ENCODE results near the gene ACOT7.

DNA sequence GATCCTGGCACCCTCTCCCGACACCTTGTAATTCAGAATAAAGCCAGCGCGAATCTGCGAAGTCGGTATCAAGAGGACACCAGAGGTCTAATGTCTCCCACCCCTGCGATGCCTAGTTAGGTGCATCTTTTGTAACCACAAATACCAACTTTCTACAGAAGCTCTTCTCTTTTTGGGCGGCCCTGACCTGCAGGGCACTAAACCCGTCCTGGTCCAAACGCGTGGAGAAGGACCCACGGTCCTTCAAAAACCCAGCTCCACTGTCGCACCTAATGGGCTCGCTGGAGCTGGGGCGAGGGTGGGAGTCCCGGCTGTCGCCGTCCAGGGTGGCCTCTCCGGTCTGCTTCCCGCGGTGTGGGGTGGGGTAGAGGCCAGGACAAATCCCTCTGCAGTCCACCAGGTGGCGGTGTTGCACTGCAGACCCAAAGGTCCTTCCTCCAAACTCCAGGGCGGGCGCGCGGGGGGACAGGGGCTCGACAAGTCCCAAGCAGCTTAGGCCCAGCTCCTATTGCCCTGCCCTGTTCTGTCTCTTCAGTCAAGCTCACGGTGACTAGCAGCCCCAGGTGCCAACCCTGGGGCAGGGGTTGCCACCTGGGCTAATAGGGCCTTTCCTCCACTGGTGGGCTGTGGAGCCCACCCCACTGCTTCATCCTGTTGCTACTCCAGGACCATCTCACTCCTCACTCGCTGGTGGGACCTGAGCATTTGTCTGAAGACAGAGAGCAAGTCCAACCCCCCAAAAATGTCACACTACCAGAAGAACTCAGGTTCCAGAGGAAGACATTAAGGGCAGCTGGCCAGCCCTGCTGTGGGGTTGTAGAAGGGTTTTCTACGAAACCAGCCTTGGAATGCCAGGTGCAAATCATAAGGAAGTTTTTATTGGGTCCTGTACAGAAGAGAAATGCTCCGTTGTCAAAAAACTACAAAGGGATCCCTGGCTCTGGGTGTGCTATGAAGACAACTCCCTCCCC is 146.8 kb downstream of the ACOT7 start:
- TF ChIP-seq, protein P1, sequence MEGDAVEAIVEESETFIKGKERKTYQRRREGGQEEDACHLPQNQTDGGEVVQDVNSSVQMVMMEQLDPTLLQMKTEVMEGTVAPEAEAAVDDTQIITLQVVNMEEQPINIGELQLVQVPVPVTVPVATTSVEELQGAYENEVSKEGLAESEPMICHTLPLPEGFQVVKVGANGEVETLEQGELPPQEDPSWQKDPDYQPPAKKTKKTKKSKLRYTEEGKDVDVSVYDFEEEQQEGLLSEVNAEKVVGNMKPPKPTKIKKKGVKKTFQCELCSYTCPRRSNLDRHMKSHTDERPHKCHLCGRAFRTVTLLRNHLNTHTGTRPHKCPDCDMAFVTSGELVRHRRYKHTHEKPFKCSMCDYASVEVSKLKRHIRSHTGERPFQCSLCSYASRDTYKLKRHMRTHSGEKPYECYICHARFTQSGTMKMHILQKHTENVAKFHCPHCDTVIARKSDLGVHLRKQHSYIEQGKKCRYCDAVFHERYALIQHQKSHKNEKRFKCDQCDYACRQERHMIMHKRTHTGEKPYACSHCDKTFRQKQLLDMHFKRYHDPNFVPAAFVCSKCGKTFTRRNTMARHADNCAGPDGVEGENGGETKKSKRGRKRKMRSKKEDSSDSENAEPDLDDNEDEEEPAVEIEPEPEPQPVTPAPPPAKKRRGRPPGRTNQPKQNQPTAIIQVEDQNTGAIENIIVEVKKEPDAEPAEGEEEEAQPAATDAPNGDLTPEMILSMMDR (IDR thresholded peaks at IDR 0.05): peak; percentile 88 to 96 (median 94)
- TF ChIP-seq POLR2A (IDR thresholded peaks at IDR 0.05): no peak
